Muscle layer of duodenum (tissue), 2 donors: ENCODE data around the gene SMC3.
"Not testable (repeated sequence)": the region's sequence is repeated elsewhere in the genome, so short reads cannot be mapped to it uniquely, and the experiment has no call there.

ENCODE experiments used
- H3K27ac ChIP-seq: one replicate; pipeline ENCODE4 v1.7.0; 2013; ENCODE audit warnings: mild to moderate bottlenecking, low read length
- H3K27me3 ChIP-seq: one replicate; pipeline ENCODE4 v1.7.0; 2013; ENCODE audit warnings: low read depth, mild to moderate bottlenecking, control low read depth, low read length
- H3K36me3 ChIP-seq, 2 donors: one replicate each; pipeline ENCODE4 v1.7.0; 2013; ENCODE audit warnings: low read length in 2 of 2, control low read depth in 1 of 2, mild to moderate bottlenecking in 1 of 2; ENCODE audit not compliant: insufficient read depth in 2 of 2, control insufficient read depth in 1 of 2
- H3K4me1 ChIP-seq, 2 donors: one replicate each; pipeline ENCODE4 v1.7.0; 2013; ENCODE audit warnings: low read length in 2 of 2, mild to moderate bottlenecking in 2 of 2, control low read depth in 1 of 2, moderate library complexity in 1 of 2; ENCODE audit not compliant: insufficient read depth in 2 of 2, control insufficient read depth in 1 of 2
- H3K4me3 ChIP-seq, 2 donors: one replicate each; pipeline ENCODE4 v1.7.0; 2013; ENCODE audit warnings: low read length in 2 of 2, low read depth in 1 of 2, mild to moderate bottlenecking in 1 of 2
- H3K9me3 ChIP-seq, 2 donors: one replicate each; pipeline ENCODE4 v1.7.0; 2013; ENCODE audit warnings: low read length in 2 of 2, control low read depth in 1 of 2, mild to moderate bottlenecking in 1 of 2; ENCODE audit not compliant: control insufficient read depth in 1 of 2
- donor health status: healthy.

The SMC3 gene

GRCh38 chr10:110597476-110597875 is 30.0 kb downstream of the SMC3 start:
- no peaks in the 10 kb centered on the region for H3K27me3 ChIP-seq
- H3K36me3 ChIP-seq = peaks cover 46 to 59% of the 10 kb centered on the region in 2 donors
- H3K9me3 ChIP-seq = no peaks in the 10 kb centered on the region
- no peak overlapping the region for H3K4me3 ChIP-seq
- no peak overlapping the region for H3K27ac ChIP-seq
- H3K4me1 ChIP-seq = no peaks in the 10 kb centered on the region

GRCh38 chr10:110600487-110601101 is 33.1 kb downstream of the SMC3 start:
- Histone ChIP-seq H3K36me3 (peaks cover 55 to 65% of the 10 kb centered on the region in 2 donors), H3K4me1 (no peaks in the 10 kb centered on the region), H3K4me3 (no peak overlapping the region), H3K27ac (no peak overlapping the region), H3K27me3 (no peaks in the 10 kb centered on the region), H3K9me3 (no peaks in the 10 kb centered on the region)

GRCh38 chr10:110601581-110601980 is 34.1 kb downstream of the SMC3 start:
- H3K36me3 ChIP-seq = peaks cover 55 to 66% of the 10 kb centered on the region in 2 donors
- H3K4me3 ChIP-seq = no peak overlapping the region
- H3K9me3 ChIP-seq = no peaks in the 10 kb centered on the region
- H3K27me3 ChIP-seq = no peaks in the 10 kb centered on the region
- no peaks in the 10 kb centered on the region for H3K4me1 ChIP-seq
- H3K27ac ChIP-seq = no peak overlapping the region

- no peak overlapping the region for H3K27ac ChIP-seq
- H3K4me1 ChIP-seq = no peaks in the 10 kb centered on the region
- H3K4me3 ChIP-seq = no peak overlapping the region
- no peaks in the 10 kb centered on the region for H3K27me3 ChIP-seq
- H3K9me3 ChIP-seq = no peaks in the 10 kb centered on the region
- peaks cover 17 to 21% of the 10 kb centered on the region in 2 donors for H3K36me3 ChIP-seq
Measured at GRCh38 chr10:110608087-110608486, 40.6 kb downstream of the SMC3 start.

- Histone ChIP-seq H3K4me3 (no peak overlapping the region), H3K27ac (no peak overlapping the region), H3K27me3 (no peaks in the 10 kb centered on the region), H3K4me1 (no peaks in the 10 kb centered on the region), H3K9me3 (no peaks in the 10 kb centered on the region), H3K36me3 (peaks cover 10 to 16% of the 10 kb centered on the region in 2 donors)
Measured at GRCh38 chr10:110609605-110610004, 42.1 kb downstream of the SMC3 start.

GRCh38 chr10:110610308-110610774 is 42.8 kb downstream of the SMC3 start:
- no peak overlapping the region for H3K4me3 ChIP-seq
- no peaks in the 10 kb centered on the region for H3K4me1 ChIP-seq
- no peak overlapping the region for H3K27ac ChIP-seq
- H3K9me3 ChIP-seq = no peaks in the 10 kb centered on the region
- H3K27me3 ChIP-seq = no peaks in the 10 kb centered on the region
- peaks cover 5 to 10% of the 10 kb centered on the region in 2 donors for H3K36me3 ChIP-seq

- H3K27ac ChIP-seq, H3K36me3 ChIP-seq, H3K4me1 ChIP-seq: not testable (repeated sequence)
Measured at GRCh38 chr10:110610781-110611180, 43.3 kb downstream of the SMC3 start.

GRCh38 chr10:110612087-110612486 is 44.6 kb downstream of the SMC3 start:
- Histone ChIP-seq H3K27me3 (no peaks in the 10 kb centered on the region), H3K4me1 (no peaks in the 10 kb centered on the region), H3K4me3 (no peak overlapping the region), H3K9me3 (no peaks in the 10 kb centered on the region), H3K27ac (no peak overlapping the region), H3K36me3 (no peaks in the 10 kb centered on the region)

More at GRCh38 chr10:110610781-110611180, 43.3 kb downstream of the SMC3 start:
- H3K4me3 ChIP-seq, H3K27me3 ChIP-seq, H3K9me3 ChIP-seq: not testable (repeated sequence)

GRCh38 chr10:110612629-110613028 is 45.1 kb downstream of the SMC3 start:
- no peaks in the 10 kb centered on the region for H3K4me1 ChIP-seq
- H3K27ac ChIP-seq = no peak overlapping the region
- no peaks in the 10 kb centered on the region for H3K27me3 ChIP-seq
- no peak overlapping the region for H3K4me3 ChIP-seq
- no peaks in the 10 kb centered on the region for H3K9me3 ChIP-seq
- no peaks in the 10 kb centered on the region for H3K36me3 ChIP-seq

- H3K4me3 ChIP-seq = no peak overlapping the region
- H3K27ac ChIP-seq = no peak overlapping the region
- no peaks in the 10 kb centered on the region for H3K36me3 ChIP-seq
- no peaks in the 10 kb centered on the region for H3K4me1 ChIP-seq
- no peaks in the 10 kb centered on the region for H3K9me3 ChIP-seq
- H3K27me3 ChIP-seq = no peaks in the 10 kb centered on the region
Measured at GRCh38 chr10:110613341-110613995, 46.0 kb downstream of the SMC3 start.

GRCh38 chr10:110613996-110614495 is 46.6 kb downstream of the SMC3 start:
- Histone ChIP-seq H3K4me3 (no peak overlapping the region), H3K9me3 (no peaks in the 10 kb centered on the region), H3K27me3 (no peaks in the 10 kb centered on the region), H3K4me1 (no peaks in the 10 kb centered on the region), H3K36me3 (no peaks in the 10 kb centered on the region), H3K27ac (no peak overlapping the region)
